Left ventricle myocardium inferior (tissue), 1 donor: Measurements from ENCODE around the gene ATP5PO. TPM values are rescaled to one million over a fixed set of nuclear protein-coding genes. Genes with fewer than 3 reads are reported as not detected.

Experiments used
- DNase-seq: peaks from one replicate; pipeline ENCODE4 v3.0.0-alpha.2; 2020
- H3K27ac ChIP-seq: fragments of 200-600 bp; replicated peaks from 2 replicates; pipeline ENCODE4 v1.8.0; 2021
- H3K27me3 ChIP-seq: fragments of 200-600 bp; 2 replicates; pipeline ENCODE4 v1.8.0; 2021; ENCODE audit warnings: low read depth
- H3K36me3 ChIP-seq: fragments of 200-600 bp; 2 replicates; pipeline ENCODE4 v1.8.0; 2021
- H3K4me1 ChIP-seq: fragments of 200-600 bp; 2 replicates; pipeline ENCODE4 v1.8.0; 2021
- H3K4me3 ChIP-seq: fragments of 200-600 bp; 2 replicates; pipeline ENCODE4 v1.8.0; 2021; ENCODE audit warnings: mild to moderate bottlenecking, moderate library complexity
- H3K9me3 ChIP-seq: fragments of 200-600 bp; replicated peaks from 2 replicates; pipeline ENCODE4 v1.8.0; 2021
- CTCF ChIP-seq: fragments of 200-600 bp; IDR thresholded peaks from 2 replicates; pipeline ENCODE4 v1.8.0; 2021; ENCODE audit warnings: antibody characterized with exemption, mild to moderate bottlenecking, borderline replicate concordance
- intact Hi-C: fragments of 100-400 bp; cut with micrococcal nuclease; formaldehyde crosslinking; loops from one replicate; pipeline ENCODE4 v1.11.0; 2022
- total RNA-seq: library from RNA; stranded (reverse); fragmentation: NEBNext Ultra II Directional; extraction: Animal tissue kit (Norgen Biotek cat#: 25700); gene quantifications from one replicate; pipeline ENCODE4 v1.2.1, GENCODE V29; 2021
- donor health status: DM: no; HTN: yes; CAD: no; lungs with severe emphysema.

Gene ATP5PO
- total RNA-seq, 1 donor from 2014 or later = 780 TPM

- Histone ChIP-seq H3K9me3 (peaks cover 8% of the 10 kb centered on the region), H3K4me3 (no peak overlapping the region), H3K4me1 (peaks cover 5% of the 10 kb centered on the region), H3K36me3 (no peaks in the 10 kb centered on the region), H3K27ac (no peak overlapping the region), H3K27me3 (no peaks in the 10 kb centered on the region)
- TF ChIP-seq CTCF = no peak
- no peak for DNase-seq
- intact Hi-C loops = no loop called here
Observed at GRCh38 chr21:33940164-33940880, 24.7 kb upstream of the ATP5PO start.

GRCh38 chr21:33939226-33939625 lies 23.6 kb upstream of the ATP5PO start:
- H3K27me3 ChIP-seq = no peaks in the 10 kb centered on the region
- TF ChIP-seq CTCF = no peak
- DNase-seq = no peak
- H3K27ac ChIP-seq = no peak overlapping the region
- H3K4me3 ChIP-seq = no peak overlapping the region
- intact Hi-C loops = no loop called here
- peaks cover 1% of the 10 kb centered on the region for H3K9me3 ChIP-seq
- H3K4me1 ChIP-seq = peaks cover 5% of the 10 kb centered on the region
- no peaks in the 10 kb centered on the region for H3K36me3 ChIP-seq

- Histone ChIP-seq H3K36me3 (no peaks in the 10 kb centered on the region), H3K4me1 (peaks cover 5% of the 10 kb centered on the region), H3K27ac (no peak overlapping the region), H3K27me3 (no peaks in the 10 kb centered on the region), H3K4me3 (no peak overlapping the region), H3K9me3 (no peaks in the 10 kb centered on the region)
- intact Hi-C loops = no loop called here
- DNase-seq = no peak
- TF ChIP-seq CTCF = no peak
Observed at GRCh38 chr21:33938381-33938780, 22.8 kb upstream of the ATP5PO start.

- no peaks in the 10 kb centered on the region for H3K36me3 ChIP-seq
- no peak overlapping the region for H3K27ac ChIP-seq
- no peaks in the 10 kb centered on the region for H3K27me3 ChIP-seq
- intact Hi-C loops = no loop called here
- no peak for TF ChIP-seq CTCF
- DNase-seq = no peak
- H3K4me3 ChIP-seq = no peak overlapping the region
- H3K4me1 ChIP-seq = peaks cover 5% of the 10 kb centered on the region
- H3K9me3 ChIP-seq = no peaks in the 10 kb centered on the region
Observed at GRCh38 chr21:33937931-33938339, 22.3 kb upstream of the ATP5PO start.

- Histone ChIP-seq H3K27me3 (no peaks in the 10 kb centered on the region), H3K36me3 (no peaks in the 10 kb centered on the region), H3K4me3 (no peak overlapping the region), H3K4me1 (peaks cover 10% of the 10 kb centered on the region), H3K27ac (no peak overlapping the region), H3K9me3 (no peaks in the 10 kb centered on the region)
- no peak for TF ChIP-seq CTCF
- intact Hi-C loops = no loop called here
- DNase-seq = no peak
Observed at GRCh38 chr21:33937146-33937545, 21.5 kb upstream of the ATP5PO start.
